Erythroblast (primary cell): Measurements from ENCODE around the gene SIGLEC12.

Source experiments
- GATA1 ChIP-seq: IDR thresholded peaks from 2 replicates; pipeline ENCODE4 v1.6.1; 2011; ENCODE audit warnings: low read depth, mild to moderate bottlenecking, control low read depth, low read length, moderate library complexity
- POLR2A ChIP-seq: IDR thresholded peaks from 2 replicates; pipeline ENCODE4 v1.6.1; 2011; ENCODE audit warnings: mild to moderate bottlenecking, low read length

DNA sequence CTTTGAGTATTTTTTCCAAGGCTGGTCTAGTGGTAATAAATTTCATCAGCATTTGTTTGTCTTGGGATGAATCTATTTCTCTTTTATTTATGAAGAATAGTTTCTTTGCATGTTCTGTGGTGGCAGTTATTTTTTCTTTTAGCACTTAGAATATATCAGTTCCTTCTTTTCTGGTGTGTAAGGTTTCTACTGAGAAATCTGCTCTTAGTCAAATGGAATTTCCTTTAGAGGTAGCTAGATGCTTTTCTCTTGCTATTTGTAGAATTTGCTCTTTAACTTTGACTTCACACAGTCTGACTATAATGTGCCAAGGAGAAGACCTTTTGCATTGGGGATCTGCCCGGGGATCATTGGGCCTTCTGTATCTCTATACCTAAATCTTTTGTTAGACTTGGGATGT, 33.9 kb upstream of the SIGLEC12 start:
- TF ChIP-seq POLR2A (no peak), GATA1 (no peak)
